Fibroblast of pulmonary artery (primary cell): ENCODE results near the gene LDLR.

Experiments
- DNase-seq: peaks from one replicate; pipeline ENCODE4 v3.0.0-alpha.2; 2010; ENCODE audit warnings: low read depth
- H3K4me3 ChIP-seq: replicated peaks from 2 replicates; pipeline ENCODE4 v1.5.1; 2011; ENCODE audit warnings: low read depth, mild to moderate bottlenecking, control low read depth, low read length, moderate library complexity
- CTCF ChIP-seq: IDR thresholded peaks from 2 replicates; pipeline ENCODE4 v1.5.1; 2011; ENCODE audit warnings: mild to moderate bottlenecking, control low read depth, low read length, inconsistent platforms; ENCODE audit errors: missing control alignments

The LDLR gene

GRCh38 chr19:11047866-11048265 is 41.4 kb upstream of the LDLR start:
- no peak for DNase-seq
- H3K4me3 ChIP-seq = no peak overlapping the region
- no peak for TF ChIP-seq CTCF

- H3K4me3 ChIP-seq = no peak overlapping the region
- no peak for DNase-seq
- no peak for TF ChIP-seq CTCF
Observed at GRCh38 chr19:11050323-11051114, 38.7 kb upstream of the LDLR start.

GRCh38 chr19:11053817-11054195 is 35.5 kb upstream of the LDLR start:
- no peak for DNase-seq
- no peak for TF ChIP-seq CTCF
- H3K4me3 ChIP-seq = no peak overlapping the region

- TF ChIP-seq CTCF = no peak
- no peak for DNase-seq
- H3K4me3 ChIP-seq = no peak overlapping the region
Observed at GRCh38 chr19:11054200-11054599, 35.1 kb upstream of the LDLR start.

GRCh38 chr19:11054628-11055027 is 34.6 kb upstream of the LDLR start:
- DNase-seq = no peak
- no peak overlapping the region for H3K4me3 ChIP-seq
- no peak for TF ChIP-seq CTCF

GRCh38 chr19:11058246-11059030 is 30.8 kb upstream of the LDLR start:
- no peak for DNase-seq
- no peak for TF ChIP-seq CTCF
- no peak overlapping the region for H3K4me3 ChIP-seq
